CD8-positive, alpha-beta memory T cell (primary cell): ENCODE results near the gene GGTLC1. TPM values are rescaled to one million over a fixed set of nuclear protein-coding genes. Genes with fewer than 3 reads are reported as not detected.
"Not testable (repeated sequence)": the region's sequence is repeated elsewhere in the genome, so short reads cannot be mapped to it uniquely, and the experiment has no call there.

Source experiments
- CTCF ChIA-PET: fragments of 350-600 bp; sonication (Branson Sonifier 250); formaldehyde crosslinking; loops from one replicate; lab custom pipeline; 2021; ENCODE audit warnings: antibody characterized with exemption; lab: Charles Lee
- POLR2A ChIA-PET: fragments of 350-600 bp; sonication (Branson Sonifier 250); formaldehyde crosslinking; loops from one replicate; lab custom pipeline; 2021; ENCODE audit warnings: antibody characterized with exemption; lab: Charles Lee
- DNase-seq, 5 donors: peaks; one replicate each; pipeline versions ENCODE4 v3.0.0 to v3.0.0-alpha.2; 2020 to 2022; ENCODE audit warnings: mixed read lengths in 1 of 5
- H3K27ac ChIP-seq: one replicate; pipeline ENCODE4 v1.7.0; 2013; ENCODE audit warnings: low read depth, mild to moderate bottlenecking, low read length, moderate library complexity
- H3K27me3 ChIP-seq: 2 replicates; pipeline ENCODE4 v1.7.0; 2013; ENCODE audit warnings: low read length, mild to moderate bottlenecking; ENCODE audit not compliant: insufficient read depth, poor library complexity, severe bottlenecking
- H3K36me3 ChIP-seq: 2 replicates; pipeline ENCODE4 v1.7.0; 2013; ENCODE audit warnings: mild to moderate bottlenecking, low read length, moderate library complexity; ENCODE audit not compliant: insufficient read depth
- H3K4me1 ChIP-seq: 2 replicates; pipeline ENCODE4 v1.7.0; 2013; ENCODE audit warnings: mild to moderate bottlenecking, low read length, moderate library complexity; ENCODE audit not compliant: insufficient read depth
- H3K4me3 ChIP-seq: 2 replicates; pipeline ENCODE4 v1.7.0; 2013; ENCODE audit warnings: mild to moderate bottlenecking, low read length
- H3K9me3 ChIP-seq: 2 replicates; pipeline ENCODE4 v1.7.0; 2013; ENCODE audit warnings: mild to moderate bottlenecking, low read length
- H3K27ac Mint-ChIP-seq, 8 donors: one replicate each; pipeline ENCODE4 v1.8.0; 2020 to 2021; ENCODE audit warnings: mixed read lengths in 8 of 8, mild to moderate bottlenecking in 6 of 8, inconsistent platforms in 3 of 8, moderate library complexity in 3 of 8
- H3K27me3 Mint-ChIP-seq, 2 donors: one replicate each; pipeline ENCODE4 v1.8.0; 2020 to 2021; ENCODE audit warnings: mixed read lengths in 2 of 2, mild to moderate bottlenecking in 1 of 2, moderate library complexity in 1 of 2
- H3K36me3 Mint-ChIP-seq, 3 donors: one replicate each; pipeline ENCODE4 v1.8.0; 2020 to 2021; ENCODE audit warnings: mixed read lengths in 3 of 3, inconsistent platforms in 1 of 3, mild to moderate bottlenecking in 1 of 3
- H3K4me1 Mint-ChIP-seq, 3 donors: one replicate each; pipeline ENCODE4 v1.8.0; 2020 to 2021; ENCODE audit warnings: mixed read lengths in 3 of 3, inconsistent platforms in 1 of 3, mild to moderate bottlenecking in 1 of 3
- H3K4me3 Mint-ChIP-seq, 7 donors: one replicate each; pipeline ENCODE4 v1.8.0; 2020 to 2021; ENCODE audit warnings: mixed read lengths in 7 of 7, mild to moderate bottlenecking in 6 of 7, moderate library complexity in 4 of 7, inconsistent platforms in 2 of 7
- H3K9me3 Mint-ChIP-seq, 5 donors: one replicate each; pipeline ENCODE4 v1.8.0; 2020 to 2022; ENCODE audit warnings: mixed read lengths in 5 of 5, mild to moderate bottlenecking in 3 of 5, moderate library complexity in 2 of 5, inconsistent platforms in 1 of 5
- polyA plus RNA-seq: library from polyadenylated mRNA; unstranded; fragments of 300-500 nt; fragmentation: Illumina TruSeq; gene quantifications from one replicate; pipeline ENCODE4 v1.2.3, GENCODE V29; 2021
- total RNA-seq, 2 experiments: library from RNA; stranded (reverse); gene quantifications; one replicate each; pipeline ENCODE4 v1.2.3, GENCODE V29; 2021

The GGTLC1 gene
- total and polyA plus RNA-seq, 3 experiments from 2014 or later: not detected

DNA sequence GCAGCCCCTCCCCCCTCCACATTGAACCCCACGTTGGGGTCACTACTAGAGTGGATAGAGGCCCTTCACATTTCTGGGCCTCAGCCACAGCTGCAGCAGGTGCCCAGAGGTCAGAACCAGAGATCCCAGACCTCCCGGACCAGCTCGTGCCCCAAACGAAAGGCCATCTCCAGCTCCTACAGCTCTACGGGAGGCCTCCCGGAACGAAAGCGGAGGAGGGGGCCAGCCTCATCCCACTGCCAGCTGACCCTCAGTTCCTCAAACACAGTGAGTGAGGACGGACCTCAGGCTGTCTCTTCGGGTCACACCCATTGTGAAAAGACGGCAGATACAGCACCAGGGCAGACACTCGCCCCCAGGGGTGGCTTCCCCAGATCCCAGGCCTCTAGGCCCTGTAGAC, 1.7 kb upstream of the GGTLC1 start:
- DNase-seq, H3K27ac Mint-ChIP-seq, POLR2A ChIA-PET, H3K9me3 Mint-ChIP-seq, H3K27me3 Mint-ChIP-seq, CTCF ChIA-PET, H3K4me3 Mint-ChIP-seq, H3K36me3 Mint-ChIP-seq, H3K27me3 ChIP-seq, H3K27ac ChIP-seq, H3K4me1 Mint-ChIP-seq, H3K9me3 ChIP-seq, H3K4me3 ChIP-seq, H3K36me3 ChIP-seq, H3K4me1 ChIP-seq: not testable (repeated sequence)

DNA sequence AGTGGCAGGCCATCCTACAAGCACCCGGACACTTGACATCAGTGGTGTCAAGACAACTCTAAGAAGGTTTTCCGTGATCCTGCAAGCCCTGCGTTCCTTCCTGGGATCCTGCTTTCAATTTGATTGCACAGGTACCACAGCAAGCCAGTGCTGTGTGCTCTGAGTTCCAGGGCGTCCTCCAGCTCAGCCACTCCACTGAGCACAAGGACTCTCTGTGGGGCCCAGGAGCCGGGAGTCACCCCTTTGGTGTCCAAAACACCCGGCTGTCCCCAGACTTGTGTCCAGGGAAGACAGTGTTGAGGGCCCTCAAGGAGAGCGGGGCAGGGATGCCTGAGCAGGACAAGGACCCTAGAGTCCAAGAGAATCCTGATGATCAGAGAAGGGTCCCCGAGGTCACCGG, 387 bp upstream of the GGTLC1 start:
- H3K27ac ChIP-seq, H3K4me1 Mint-ChIP-seq, H3K4me3 ChIP-seq, H3K9me3 ChIP-seq, H3K27ac Mint-ChIP-seq, H3K36me3 Mint-ChIP-seq, H3K9me3 Mint-ChIP-seq, CTCF ChIA-PET, H3K4me1 ChIP-seq, DNase-seq, POLR2A ChIA-PET, H3K4me3 Mint-ChIP-seq, H3K36me3 ChIP-seq, H3K27me3 Mint-ChIP-seq, H3K27me3 ChIP-seq: not testable (repeated sequence)

DNA sequence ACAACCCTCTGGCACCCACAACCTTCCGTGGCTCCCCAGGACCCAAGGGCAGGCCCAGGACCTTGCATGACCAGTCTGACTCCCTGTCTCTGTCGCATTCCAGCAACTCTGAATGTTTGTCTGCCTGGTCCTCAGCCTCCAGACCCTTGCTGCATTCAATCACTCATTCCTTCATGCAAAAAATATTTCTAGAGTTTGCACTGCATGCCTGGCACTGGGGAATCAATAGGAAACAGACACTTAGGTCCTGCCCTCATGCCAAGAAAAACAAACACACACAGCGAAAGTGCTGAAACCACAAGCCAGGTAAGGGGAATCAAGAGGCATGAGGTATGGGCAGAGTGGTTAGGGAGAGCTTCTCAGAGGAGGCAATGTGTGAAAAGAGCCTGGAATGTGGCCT, 1.9 kb downstream of the GGTLC1 start:
- H3K27ac ChIP-seq, H3K9me3 Mint-ChIP-seq, H3K27me3 Mint-ChIP-seq, H3K4me3 Mint-ChIP-seq, H3K4me3 ChIP-seq, H3K27me3 ChIP-seq, H3K4me1 Mint-ChIP-seq, H3K9me3 ChIP-seq, H3K36me3 ChIP-seq, DNase-seq, POLR2A ChIA-PET, H3K36me3 Mint-ChIP-seq, CTCF ChIA-PET, H3K4me1 ChIP-seq: not testable (repeated sequence)
- peak overlapping the region in 1 of 8 donors; percentile 36 for H3K27ac Mint-ChIP-seq

DNA sequence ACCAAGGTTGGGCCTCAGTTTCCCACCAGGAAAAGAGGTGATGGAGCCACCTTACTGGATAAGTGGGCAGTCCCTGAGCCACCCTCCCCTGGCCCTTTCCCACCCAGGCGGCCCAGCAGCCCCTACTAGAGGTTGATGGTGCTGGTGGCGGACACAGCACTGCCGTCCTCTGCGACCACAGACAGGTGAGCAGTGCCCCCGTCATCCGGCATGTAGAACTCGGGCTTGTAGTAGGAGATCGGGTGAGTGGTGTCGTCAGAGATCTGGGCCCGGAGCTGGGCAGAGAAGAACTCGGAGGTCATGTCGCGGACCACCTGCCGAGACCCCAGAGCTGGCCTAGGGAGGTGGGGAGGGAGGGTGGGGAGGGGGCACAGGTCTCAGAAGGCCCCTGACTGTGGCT, 2.3 kb downstream of the GGTLC1 start:
- H3K9me3 ChIP-seq, H3K4me3 Mint-ChIP-seq, H3K27ac ChIP-seq, CTCF ChIA-PET, H3K4me3 ChIP-seq, H3K36me3 Mint-ChIP-seq, POLR2A ChIA-PET, DNase-seq, H3K4me1 Mint-ChIP-seq, H3K27me3 ChIP-seq, H3K9me3 Mint-ChIP-seq, H3K27me3 Mint-ChIP-seq, H3K4me1 ChIP-seq, H3K27ac Mint-ChIP-seq, H3K36me3 ChIP-seq: not testable (repeated sequence)

DNA sequence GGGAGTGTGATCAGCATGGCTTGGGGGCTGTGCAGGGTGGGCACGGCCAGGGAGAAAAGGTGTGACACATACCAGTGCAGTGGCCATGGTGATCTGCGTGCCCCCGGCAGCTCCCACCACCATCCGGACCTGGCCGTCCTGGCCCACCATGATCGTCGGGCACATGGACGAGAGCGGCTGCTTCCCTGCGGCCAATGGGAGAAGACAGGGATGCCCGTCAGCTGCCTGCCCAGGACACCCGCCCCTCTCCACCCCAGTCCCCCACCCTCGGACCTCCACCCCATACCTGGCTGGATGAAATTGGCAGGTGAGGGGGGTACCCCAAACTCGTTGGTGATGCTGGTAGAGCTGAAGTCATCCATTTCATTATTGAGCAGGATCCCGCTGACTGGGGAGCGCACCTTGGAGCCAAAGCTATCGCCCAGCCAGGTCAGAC, 2.8 kb downstream of the GGTLC1 start:
- H3K27me3 ChIP-seq, H3K36me3 ChIP-seq, H3K36me3 Mint-ChIP-seq, H3K4me1 Mint-ChIP-seq, H3K9me3 Mint-ChIP-seq, H3K4me3 Mint-ChIP-seq, H3K27me3 Mint-ChIP-seq, H3K27ac ChIP-seq, H3K9me3 ChIP-seq, CTCF ChIA-PET, H3K4me1 ChIP-seq, DNase-seq, POLR2A ChIA-PET, H3K4me3 ChIP-seq, H3K27ac Mint-ChIP-seq: not testable (repeated sequence)

DNA sequence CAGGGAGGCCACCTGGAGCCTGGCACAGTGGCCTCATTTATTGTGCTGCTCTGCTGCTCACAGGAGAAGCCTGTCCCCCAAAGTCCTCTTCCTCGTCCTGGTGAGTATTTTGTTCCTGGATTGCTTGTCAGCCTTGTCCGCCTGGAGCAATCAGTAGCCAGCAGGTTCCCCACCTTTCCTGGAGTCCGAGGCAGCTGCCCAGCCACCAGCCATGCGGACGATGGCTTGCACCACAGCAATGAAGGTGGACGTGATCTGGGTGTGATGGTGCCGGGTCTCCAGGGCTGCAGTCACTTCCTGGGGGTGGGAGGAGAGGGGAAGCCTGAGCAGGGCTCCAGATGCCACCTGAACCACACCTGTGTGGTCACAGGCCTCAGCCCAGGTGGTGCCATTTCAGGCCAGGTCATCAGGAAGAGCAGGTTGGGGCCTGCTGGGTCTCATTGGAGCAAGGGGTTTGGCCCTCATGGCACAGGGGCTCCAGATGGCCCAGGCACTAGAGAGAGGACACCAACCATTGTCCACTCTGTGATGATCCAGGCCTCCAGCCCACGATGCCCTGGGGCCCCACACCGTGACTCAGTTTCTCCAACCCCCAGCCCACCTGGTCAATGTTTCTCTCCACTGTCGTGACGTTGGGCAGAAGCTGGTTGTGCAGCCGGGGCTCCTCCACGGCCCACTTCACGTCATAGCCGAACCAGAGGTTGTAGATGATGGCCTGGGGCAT, 3.4 kb downstream of the GGTLC1 start:
- H3K9me3 Mint-ChIP-seq, DNase-seq, H3K27me3 Mint-ChIP-seq, H3K36me3 ChIP-seq, H3K27ac Mint-ChIP-seq, POLR2A ChIA-PET, H3K4me3 ChIP-seq, H3K27me3 ChIP-seq, H3K9me3 ChIP-seq, H3K27ac ChIP-seq, H3K4me1 Mint-ChIP-seq, H3K4me3 Mint-ChIP-seq, H3K4me1 ChIP-seq, CTCF ChIA-PET, H3K36me3 Mint-ChIP-seq: not testable (repeated sequence)

DNA sequence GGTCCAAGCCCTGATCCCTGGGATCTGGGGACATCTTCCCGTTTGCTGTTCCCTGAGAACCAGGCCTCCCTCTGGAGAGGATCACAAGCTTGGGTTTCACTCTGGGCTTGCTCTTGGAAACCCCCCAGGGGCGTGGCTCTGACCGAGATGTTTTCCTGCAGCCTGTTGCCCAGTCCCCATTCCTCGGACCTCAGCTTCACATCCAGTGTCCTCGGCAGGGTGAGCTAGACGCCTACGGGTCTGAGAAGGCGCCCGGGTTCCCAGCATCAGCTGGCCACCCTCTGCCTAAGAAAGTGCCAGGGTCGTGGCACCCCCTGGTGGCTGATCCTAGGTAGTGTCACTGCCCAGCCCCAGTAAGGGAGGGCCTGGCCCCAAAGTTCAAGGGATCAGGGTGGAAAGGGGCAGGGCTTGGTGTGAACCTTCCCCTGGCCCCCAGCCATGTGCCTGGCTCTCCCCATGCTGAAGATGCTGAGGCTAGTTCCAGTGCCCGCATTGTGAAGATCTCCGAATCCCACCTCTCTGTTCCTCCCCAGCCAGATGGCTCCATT, 4.0 kb downstream of the GGTLC1 start:
- H3K4me1 ChIP-seq, H3K27ac ChIP-seq, H3K4me3 Mint-ChIP-seq, H3K9me3 ChIP-seq, H3K36me3 Mint-ChIP-seq, H3K27me3 Mint-ChIP-seq, H3K27ac Mint-ChIP-seq, H3K9me3 Mint-ChIP-seq, H3K36me3 ChIP-seq, H3K27me3 ChIP-seq, H3K4me1 Mint-ChIP-seq, H3K4me3 ChIP-seq, CTCF ChIA-PET, POLR2A ChIA-PET: not testable (repeated sequence)
- DNase-seq: peak in 1 of 5 donors; percentile 16

DNA sequence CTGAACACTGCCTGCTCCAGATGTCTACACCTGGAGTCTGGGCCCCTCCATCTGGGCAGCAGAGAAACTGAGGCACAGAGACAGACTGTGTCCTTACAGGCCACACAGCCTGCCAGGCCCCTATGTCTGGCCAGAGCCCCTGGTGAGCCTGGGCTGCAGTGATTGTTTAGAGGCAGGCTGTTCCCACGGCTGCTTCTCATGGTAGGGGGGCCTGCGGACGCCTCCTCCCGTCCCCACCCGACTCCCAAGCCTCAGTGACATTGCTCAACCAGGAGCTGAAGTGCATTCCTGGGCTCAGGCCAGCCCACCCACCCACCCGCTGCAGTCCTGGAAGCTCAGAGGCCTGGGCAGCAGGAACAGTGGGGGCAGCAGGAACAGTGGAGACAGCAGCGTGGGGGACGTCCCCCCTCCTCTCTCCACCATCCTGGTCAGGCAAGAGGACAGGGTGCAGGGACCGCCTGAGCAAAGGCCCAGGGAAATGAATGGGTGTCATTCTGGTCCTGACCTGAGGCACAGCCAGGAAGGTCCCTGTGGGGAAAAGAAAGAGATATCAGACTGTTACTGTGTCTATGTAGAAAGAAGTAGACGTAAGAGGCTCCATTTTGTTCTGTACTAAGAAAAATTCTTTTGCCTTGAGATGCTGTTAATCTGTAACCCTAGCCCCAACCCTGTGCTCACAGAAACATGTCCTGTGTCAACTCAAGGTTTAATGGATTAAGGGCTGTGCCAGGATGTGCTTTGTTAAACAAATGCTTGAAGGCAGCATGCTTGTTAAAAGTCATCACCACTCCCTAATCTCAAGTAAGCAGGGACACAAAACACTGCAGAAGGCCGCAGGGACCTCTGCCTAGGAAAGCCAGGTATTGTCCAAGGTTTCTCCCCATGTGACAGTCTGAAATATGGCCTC, 6.2 kb downstream of the GGTLC1 start:
- H3K27ac ChIP-seq, H3K4me3 ChIP-seq, CTCF ChIA-PET, POLR2A ChIA-PET, H3K4me1 Mint-ChIP-seq, DNase-seq, H3K36me3 ChIP-seq, H3K27me3 Mint-ChIP-seq, H3K36me3 Mint-ChIP-seq, H3K27me3 ChIP-seq, H3K4me3 Mint-ChIP-seq, H3K9me3 ChIP-seq, H3K4me1 ChIP-seq, H3K9me3 Mint-ChIP-seq: not testable (repeated sequence)
- peak overlapping the region in 1 of 8 donors; percentile 89 for H3K27ac Mint-ChIP-seq
